Caco-2 (cell line): Measurements from ENCODE around the gene BOLA2. TPM values are rescaled to one million over a fixed set of nuclear protein-coding genes. Genes with fewer than 3 reads are reported as not detected.
"Not testable (repeated sequence)": the region's sequence is repeated elsewhere in the genome, so short reads cannot be mapped to it uniquely, and the experiment has no call there.

ENCODE experiments used
- Bru-seq: library from RNA; stranded (reverse); fragments of 400-500 nt; gene quantifications from one replicate; lab custom pipeline; 2021; lab: Mats Ljungman, UMichigan
- BruChase-seq, 2 experiments: library from RNA; stranded (reverse); fragments of 400-500 nt; gene quantifications; one replicate each; lab custom pipeline; 2021; lab: Mats Ljungman, UMichigan
- BruUV-seq: library from RNA; stranded (reverse); fragments of 400-500 nt; replicated peaks from 2 replicates; lab custom pipeline; 2021; lab: Mats Ljungman, UMichigan
- CTCF ChIA-PET: fragments of 300-600 bp; sonication (Branson Sonifier 250); formaldehyde crosslinking; loops from one replicate; lab custom pipeline; 2022; ENCODE audit warnings: antibody characterized with exemption; lab: Charles Lee
- POLR2A ChIA-PET: fragments of 300-600 bp; sonication (Branson Sonifier 250); formaldehyde crosslinking; loops from one replicate; lab custom pipeline; 2022; ENCODE audit warnings: antibody characterized with exemption; lab: Charles Lee
- DNase-seq, 2 experiments: peaks; one replicate each; pipeline versions ENCODE4 v3.0.0 to v3.0.0-alpha.2; 2020 to 2022
- H3K27me3 ChIP-seq: replicated peaks from 2 replicates; pipeline ENCODE4 v1.6.0; 2011; ENCODE audit warnings: low read length; ENCODE audit not compliant: control insufficient read depth, insufficient read depth
- H3K36me3 ChIP-seq: 2 replicates; pipeline ENCODE4 v1.5.1; 2011; ENCODE audit warnings: low read length; ENCODE audit not compliant: control insufficient read depth, insufficient read depth
- H3K4me1 ChIP-seq: fragments of 250-450 bp; sonication (Bioruptor Pico); 2 replicates; pipeline ENCODE4 v1.5.1; 2020; ENCODE audit warnings: mild to moderate bottlenecking
- H3K4me3 ChIP-seq: 2 replicates; pipeline ENCODE4 v1.5.1; 2011; ENCODE audit warnings: low read depth, mild to moderate bottlenecking, control low read depth, low read length
- H3K9me3 ChIP-seq: fragments of 250-450 bp; sonication (Bioruptor Pico); 2 replicates; pipeline ENCODE4 v1.5.1; 2020; ENCODE audit warnings: mild to moderate bottlenecking, moderate library complexity
- H3K27ac Mint-ChIP-seq: one replicate; pipeline ENCODE4 v1.8.0; 2022; ENCODE audit warnings: mixed read lengths; ENCODE audit not compliant: unreplicated experiment
- H3K27me3 Mint-ChIP-seq: one replicate; pipeline ENCODE4 v1.8.0; 2022; ENCODE audit warnings: mixed read lengths; ENCODE audit not compliant: insufficient read depth, unreplicated experiment
- H3K36me3 Mint-ChIP-seq: one replicate; pipeline ENCODE4 v1.8.0; 2022; ENCODE audit warnings: mild to moderate bottlenecking, mixed read lengths; ENCODE audit not compliant: insufficient read depth, unreplicated experiment
- H3K4me1 Mint-ChIP-seq: one replicate; pipeline ENCODE4 v1.8.0; 2022; ENCODE audit warnings: low read depth, mixed read lengths; ENCODE audit not compliant: unreplicated experiment
- H3K4me3 Mint-ChIP-seq: one replicate; pipeline ENCODE4 v1.8.0; 2022; ENCODE audit warnings: mild to moderate bottlenecking, moderate library complexity, mixed read lengths; ENCODE audit not compliant: unreplicated experiment
- H3K9me3 Mint-ChIP-seq: one replicate; pipeline ENCODE4 v1.8.0; 2022; ENCODE audit warnings: mixed read lengths; ENCODE audit not compliant: unreplicated experiment
- intact Hi-C: fragments of 100-400 bp; cut with micrococcal nuclease; formaldehyde crosslinking; loops from one replicate; pipeline ENCODE4 v1.10.0; 2022; ENCODE audit not compliant: unreplicated experiment
- long read RNA-seq: library from polyadenylated mRNA; stranded (forward); transcript quantifications from one replicate; pipeline ENCODE4 v2.0.0, GENCODE V29; 2022
- total RNA-seq: library from RNA; stranded (reverse); gene quantifications from 2 replicates; pipeline ENCODE4 v1.2.3, GENCODE V29; 2022

BOLA2 gene
- total RNA-seq (4.6 and 5.6 TPM in 2 replicates), Bru-seq, nascent RNA (not detected), BruChase-seq, experiment 1, labeled RNA remaining after a 2-hour chase (not detected), BruChase-seq, experiment 2, labeled RNA remaining after a 6-hour chase (not detected)
- long read RNA-seq, transcript BOLA2-201 (3 exons, 1,012 nt), result major isoform, 34 of 38 reads
- long read RNA-seq, partial matches to known transcripts, result 0 of 38 reads
- long read RNA-seq, other reads (novel, unspliced or antisense), result 4 of 38 reads

GRCh38 chr16:29454269-29454668 is at the start of gene BOLA2, which contains the start of gene SLX1B:
Gene BOLA2 (minus strand): TSS chr16:29454351. CDS start chr16:29454253, 98 bp downstream.
Gene SLX1B (plus strand): TSS chr16:29454533.
- H3K9me3 ChIP-seq, DNase-seq, H3K27me3 Mint-ChIP-seq, BruUV-seq, H3K4me1 Mint-ChIP-seq, intact Hi-C loops, H3K27me3 ChIP-seq, H3K4me1 ChIP-seq, CTCF ChIA-PET, H3K4me3 ChIP-seq, POLR2A ChIA-PET, H3K36me3 ChIP-seq, H3K36me3 Mint-ChIP-seq, H3K9me3 Mint-ChIP-seq, H3K4me3 Mint-ChIP-seq, H3K27ac Mint-ChIP-seq: not testable (repeated sequence)

GRCh38 chr16:29482276-29482675 is 28.1 kb upstream of the BOLA2 start:
- H3K36me3 ChIP-seq, H3K4me1 Mint-ChIP-seq, H3K4me1 ChIP-seq, H3K36me3 Mint-ChIP-seq, H3K9me3 ChIP-seq, H3K27me3 Mint-ChIP-seq, H3K27ac Mint-ChIP-seq, intact Hi-C loops, CTCF ChIA-PET, H3K9me3 Mint-ChIP-seq, H3K4me3 Mint-ChIP-seq, POLR2A ChIA-PET, H3K4me3 ChIP-seq, BruUV-seq, H3K27me3 ChIP-seq: not testable (repeated sequence)
- peak in 1 of 2 experiments; percentile 26 for DNase-seq

GRCh38 chr16:29472065-29472464 is 17.9 kb upstream of the BOLA2 start:
- H3K27me3 Mint-ChIP-seq, DNase-seq, intact Hi-C loops, H3K27ac Mint-ChIP-seq, H3K9me3 ChIP-seq, POLR2A ChIA-PET, H3K4me1 ChIP-seq, BruUV-seq, H3K36me3 Mint-ChIP-seq, CTCF ChIA-PET, H3K4me1 Mint-ChIP-seq, H3K36me3 ChIP-seq, H3K27me3 ChIP-seq, H3K4me3 Mint-ChIP-seq, H3K4me3 ChIP-seq, H3K9me3 Mint-ChIP-seq: not testable (repeated sequence)

- H3K4me1 ChIP-seq, H3K27me3 ChIP-seq, POLR2A ChIA-PET, H3K36me3 ChIP-seq, H3K9me3 ChIP-seq, H3K9me3 Mint-ChIP-seq, H3K4me1 Mint-ChIP-seq, H3K4me3 Mint-ChIP-seq, H3K36me3 Mint-ChIP-seq, CTCF ChIA-PET, H3K27ac Mint-ChIP-seq, H3K27me3 Mint-ChIP-seq, BruUV-seq, intact Hi-C loops, H3K4me3 ChIP-seq: not testable (repeated sequence)
- DNase-seq, result peak in 1 of 2 experiments; percentile 53
Observed at GRCh38 chr16:29469660-29470059, 15.5 kb upstream of the BOLA2 start.

GRCh38 chr16:29467654-29468366 is 13.7 kb upstream of the BOLA2 start:
- DNase-seq, CTCF ChIA-PET, H3K9me3 ChIP-seq, H3K4me1 ChIP-seq, BruUV-seq, H3K27me3 Mint-ChIP-seq, H3K4me3 ChIP-seq, intact Hi-C loops, POLR2A ChIA-PET, H3K9me3 Mint-ChIP-seq, H3K27ac Mint-ChIP-seq, H3K36me3 Mint-ChIP-seq, H3K4me3 Mint-ChIP-seq, H3K36me3 ChIP-seq, H3K27me3 ChIP-seq, H3K4me1 Mint-ChIP-seq: not testable (repeated sequence)

GRCh38 chr16:29466904-29467303 is 12.8 kb upstream of the BOLA2 start:
- H3K4me1 ChIP-seq, H3K36me3 ChIP-seq, H3K4me1 Mint-ChIP-seq, BruUV-seq, H3K27me3 ChIP-seq, H3K4me3 Mint-ChIP-seq, CTCF ChIA-PET, H3K36me3 Mint-ChIP-seq, DNase-seq, POLR2A ChIA-PET, H3K27me3 Mint-ChIP-seq, H3K9me3 ChIP-seq, H3K9me3 Mint-ChIP-seq, intact Hi-C loops, H3K27ac Mint-ChIP-seq, H3K4me3 ChIP-seq: not testable (repeated sequence)
